GM21367 (cell line): Measurements from ENCODE around the gene ACTMAP.
"Not testable (repeated sequence)": the region's sequence is repeated elsewhere in the genome, so short reads cannot be mapped to it uniquely, and the experiment has no call there.

ENCODE experiments used
- ATAC-seq: cut with Tn5 transposase; IDR thresholded peaks from one replicate; pipeline ENCODE4 v1.9.1; 2021; ENCODE audit not compliant: unreplicated experiment

Gene ACTMAP

DNA sequence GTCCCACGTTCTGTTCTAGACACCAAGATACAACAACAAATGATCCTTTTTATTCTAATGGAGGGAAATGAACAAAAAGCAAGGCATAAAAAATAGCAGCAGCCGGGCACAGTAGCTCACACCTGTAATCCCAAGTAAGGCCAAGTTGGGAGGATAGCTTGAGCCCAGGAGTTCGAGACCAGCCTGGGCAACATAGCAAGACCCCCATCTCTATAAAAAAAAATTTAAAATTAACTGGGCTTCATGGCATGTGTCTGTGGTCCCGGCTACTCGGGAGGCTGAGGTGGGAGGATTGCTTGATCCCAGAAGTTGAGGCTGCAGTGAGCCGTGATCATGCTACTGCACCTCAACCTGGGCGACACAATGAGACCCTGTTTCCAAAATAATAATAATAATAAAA is 26.1 kb upstream of the ACTMAP start:
- ATAC-seq, result no peak

DNA sequence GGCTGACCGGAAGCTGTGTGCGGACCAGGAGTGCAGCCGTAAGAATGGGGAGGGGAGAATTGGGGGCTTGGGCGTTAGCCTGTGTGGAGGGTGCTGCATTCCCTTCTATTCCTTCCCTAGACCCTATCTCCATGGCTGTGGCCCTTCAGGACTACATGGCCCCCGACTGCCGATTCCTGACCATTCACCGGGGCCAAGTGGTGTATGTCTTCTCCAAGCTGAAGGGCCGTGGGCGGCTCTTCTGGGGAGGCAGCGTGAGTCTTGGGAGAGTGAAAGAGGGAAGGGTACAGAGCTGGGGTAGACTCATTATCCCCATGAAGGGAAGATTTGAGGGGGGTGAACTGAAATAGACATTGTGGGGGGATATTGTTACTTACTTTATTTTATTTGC is 25.4 kb upstream of the ACTMAP start:
- no peak for ATAC-seq

DNA sequence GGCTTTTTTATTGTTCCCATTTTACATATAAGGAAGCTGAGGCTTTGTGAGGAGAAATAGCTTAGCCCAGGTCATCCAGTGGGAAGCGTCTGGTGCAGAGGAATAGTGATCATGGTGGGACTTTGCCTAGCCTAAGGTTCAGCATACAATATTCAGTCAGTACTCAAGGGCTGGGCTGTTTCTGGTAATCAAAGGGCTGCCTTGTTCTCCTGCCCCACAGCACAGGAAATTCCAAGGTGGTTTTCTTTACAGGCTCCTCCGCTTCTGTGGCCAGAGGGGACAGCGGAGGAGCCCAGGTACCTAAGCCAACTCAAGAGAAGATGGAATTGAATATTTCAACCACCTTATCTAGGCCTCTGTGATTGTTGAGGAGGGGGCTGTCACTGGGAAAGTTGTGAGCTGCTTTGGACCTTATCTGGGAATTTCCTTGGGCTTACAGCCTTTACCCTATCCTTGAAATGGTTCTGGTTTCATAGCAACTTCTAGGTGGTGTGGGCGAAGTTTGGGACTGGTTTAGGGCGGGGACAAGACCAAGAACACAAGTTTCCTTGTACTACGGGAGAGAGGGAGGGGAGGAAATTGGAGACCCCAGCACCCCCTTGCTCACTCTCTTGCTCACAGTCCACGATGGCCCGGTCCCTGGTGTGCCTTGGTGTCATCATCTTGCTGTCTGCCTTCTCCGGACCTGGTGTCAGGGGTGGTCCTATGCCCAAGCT is 24.8 kb upstream of the ACTMAP start, which contains the start of gene MIA:
TSS of gene MIA (plus strand) at position 606 of the 716 bp plus-strand sequence. CDS start at position 628, 22 bp downstream.
- ATAC-seq, result no peak

DNA sequence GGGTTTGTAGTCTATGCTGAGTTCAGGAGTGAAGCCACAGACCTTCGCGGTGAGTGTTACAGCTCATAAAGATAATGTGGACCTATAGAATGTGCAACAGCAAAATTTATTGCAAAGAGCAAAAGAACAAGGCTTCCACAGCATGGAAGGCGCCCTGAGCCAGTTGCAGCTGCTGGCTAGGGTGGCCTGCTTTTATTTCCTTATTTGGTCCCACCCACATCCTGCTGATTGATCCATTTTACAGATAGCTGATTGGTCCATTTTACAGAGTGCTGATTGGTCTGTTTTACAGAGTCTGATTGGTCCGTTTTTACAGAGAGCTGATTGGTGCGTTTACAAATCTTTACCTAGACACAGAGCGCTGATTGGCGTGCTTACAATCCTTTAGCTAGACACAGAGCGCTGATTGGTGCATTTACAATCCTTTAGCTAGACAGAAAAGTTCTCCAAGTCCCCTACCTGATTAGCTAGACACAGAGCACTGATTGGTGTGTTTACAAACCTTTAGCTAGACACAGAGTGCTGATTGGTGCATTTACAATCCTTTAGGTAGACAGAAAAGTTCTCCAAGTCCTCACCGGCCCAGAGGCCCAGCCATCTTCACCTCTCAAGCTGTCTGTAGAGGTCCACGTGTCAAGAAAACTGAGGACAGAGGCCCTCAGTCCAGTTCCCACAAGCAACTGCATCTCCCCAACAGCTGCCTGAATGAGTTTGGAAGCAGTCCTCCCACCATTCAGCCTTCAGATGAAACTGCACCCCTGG is 21.0 kb upstream of the ACTMAP start:
- ATAC-seq, result not testable (repeated sequence)

DNA sequence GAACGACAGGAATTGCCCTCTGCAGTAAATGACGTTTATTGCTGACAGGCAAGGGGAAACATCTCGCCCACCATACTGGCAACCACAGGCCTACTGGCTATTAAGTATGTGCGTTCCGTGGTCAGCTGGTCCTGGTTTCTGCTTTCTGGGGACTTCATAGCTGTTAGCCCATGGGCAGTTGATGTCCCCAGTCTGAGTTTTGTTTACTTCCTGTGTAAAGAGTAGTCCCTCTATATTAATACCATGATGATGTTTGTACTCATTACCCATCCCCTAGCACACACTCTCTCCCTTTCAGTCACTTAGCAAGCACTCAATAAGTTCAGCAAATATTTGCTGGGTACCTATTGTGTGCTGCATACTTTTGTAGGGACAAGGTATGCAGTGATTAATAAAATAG is 18.6 kb upstream of the ACTMAP start:
- no peak for ATAC-seq

DNA sequence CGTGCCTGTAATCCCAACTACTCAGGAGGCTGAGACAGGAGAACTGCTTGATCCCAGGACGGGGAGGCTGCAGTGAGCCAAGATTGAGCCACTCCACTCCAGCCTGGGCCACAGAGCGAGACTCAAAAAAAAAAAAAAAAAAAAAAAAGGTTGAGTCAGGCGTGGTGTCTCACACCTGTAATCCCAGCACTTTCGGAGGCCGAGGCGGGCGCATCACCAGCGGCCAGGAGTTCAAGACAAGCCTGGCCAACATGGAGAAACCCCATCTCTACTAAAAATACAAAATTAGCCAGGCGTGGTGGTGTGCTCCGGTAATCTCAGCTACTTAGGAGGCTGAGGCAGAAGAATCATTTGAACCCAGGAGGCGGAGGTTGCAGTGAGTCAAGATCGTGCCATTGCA is 16.1 kb upstream of the ACTMAP start:
- ATAC-seq, result not testable (repeated sequence)

DNA sequence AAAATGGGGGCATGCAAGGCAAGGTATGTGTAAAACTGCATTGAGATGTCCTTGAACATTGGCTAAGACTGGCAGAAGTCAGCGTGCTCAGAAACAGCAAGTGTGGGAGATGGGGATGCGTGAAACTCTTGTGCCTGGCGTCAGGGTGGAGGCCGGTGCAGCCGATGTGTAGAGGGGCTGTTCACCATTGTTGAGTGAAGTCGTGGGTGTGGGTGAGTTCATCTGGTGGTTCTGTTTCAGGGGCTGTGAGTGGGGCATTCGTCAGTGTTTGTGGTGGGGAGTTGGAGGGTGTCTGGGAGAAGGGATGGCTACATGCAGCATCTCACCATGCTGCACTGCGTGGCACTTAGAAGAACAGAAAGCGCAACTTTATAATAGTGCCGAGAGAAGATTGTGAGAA is 13.7 kb upstream of the ACTMAP start:
- ATAC-seq, result no peak

DNA sequence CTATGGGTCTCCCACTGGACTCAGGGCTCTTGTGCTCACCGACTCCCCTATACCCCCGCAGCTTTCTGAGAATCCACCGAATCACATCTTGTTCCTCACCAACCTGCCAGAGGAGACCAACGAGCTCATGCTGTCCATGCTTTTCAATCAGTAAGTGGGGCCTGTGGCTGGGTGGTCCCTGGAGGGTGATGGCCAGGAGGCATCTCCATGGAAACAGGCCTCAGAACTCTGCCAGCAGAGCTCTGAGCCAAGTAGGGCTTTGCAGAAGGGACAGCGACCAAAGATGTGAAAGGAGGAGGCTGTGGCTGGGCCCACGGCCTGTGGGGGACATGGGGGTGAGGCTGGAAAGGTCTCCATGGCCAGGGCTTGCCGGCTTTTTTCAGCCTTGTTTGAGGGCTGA is 13.2 kb upstream of the ACTMAP start:
- ATAC-seq, result no peak

DNA sequence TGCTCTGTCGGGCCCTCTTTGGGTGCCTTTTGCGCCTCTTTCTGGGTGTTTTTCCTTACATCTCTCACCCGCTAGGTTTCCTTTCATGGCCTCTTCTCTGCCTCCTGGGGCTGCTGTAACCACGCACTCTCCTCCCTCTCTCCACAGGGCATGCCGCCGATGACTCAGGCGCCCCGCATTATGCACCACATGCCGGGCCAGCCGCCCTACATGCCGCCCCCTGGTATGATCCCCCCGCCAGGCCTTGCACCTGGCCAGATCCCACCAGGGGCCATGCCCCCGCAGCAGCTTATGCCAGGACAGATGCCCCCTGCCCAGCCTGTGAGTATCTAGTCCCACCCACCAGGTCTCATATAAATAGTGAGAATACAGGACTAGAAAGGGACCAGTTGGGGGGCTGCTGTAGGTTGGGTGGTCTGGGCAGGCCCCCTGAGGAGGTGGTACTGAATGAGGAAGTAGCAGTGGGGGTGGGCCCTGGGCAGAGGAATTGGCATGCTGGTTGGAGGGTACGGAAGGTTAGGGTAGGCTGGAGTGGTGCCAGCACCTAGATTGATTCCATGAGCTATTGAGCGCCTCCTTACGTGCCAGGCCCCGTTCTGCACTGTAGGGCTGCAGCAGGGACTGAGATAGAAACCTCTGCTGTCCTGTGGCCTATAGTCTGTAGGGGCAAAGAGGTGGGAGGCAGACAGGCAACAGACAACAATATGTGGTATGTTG is 12.6 kb upstream of the ACTMAP start:
- no peak for ATAC-seq

DNA sequence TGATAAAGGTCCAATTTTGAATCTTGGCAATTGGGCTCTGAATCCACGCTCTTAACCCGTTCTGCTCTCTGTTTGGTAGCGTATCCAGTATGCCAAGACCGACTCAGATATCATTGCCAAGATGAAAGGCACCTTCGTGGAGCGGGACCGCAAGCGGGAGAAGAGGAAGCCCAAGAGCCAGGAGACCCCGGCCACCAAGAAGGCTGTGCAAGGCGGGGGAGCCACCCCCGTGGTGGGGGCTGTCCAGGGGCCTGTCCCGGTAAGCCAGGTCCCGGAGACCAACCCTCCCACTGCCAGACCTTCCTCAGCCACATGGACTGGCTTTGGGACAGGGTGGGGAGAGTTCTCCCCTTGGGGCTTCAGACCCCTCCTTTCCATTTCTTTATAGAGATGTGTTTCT is 9.1 kb upstream of the ACTMAP start:
- no peak for ATAC-seq

DNA sequence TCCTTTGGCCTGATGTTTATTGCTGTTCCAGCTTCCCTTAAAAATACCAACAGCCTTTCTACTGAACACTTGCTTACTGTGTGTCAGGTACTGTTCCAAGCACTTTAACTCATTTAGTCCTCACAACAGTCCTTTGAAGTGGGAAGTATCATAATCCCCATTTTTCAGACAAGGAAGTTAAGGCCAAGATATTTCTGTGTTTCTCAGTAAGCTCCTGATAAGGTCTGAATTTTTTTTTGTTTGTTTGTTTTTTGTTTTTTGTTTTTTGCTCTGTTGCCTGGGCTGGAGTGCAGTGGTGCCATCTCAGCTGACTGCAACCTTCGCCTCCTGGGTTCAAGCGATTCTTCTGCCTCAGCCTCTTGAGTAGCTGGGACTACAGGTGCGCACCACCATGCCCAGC is 8.2 kb upstream of the ACTMAP start:
- ATAC-seq, result no peak

DNA sequence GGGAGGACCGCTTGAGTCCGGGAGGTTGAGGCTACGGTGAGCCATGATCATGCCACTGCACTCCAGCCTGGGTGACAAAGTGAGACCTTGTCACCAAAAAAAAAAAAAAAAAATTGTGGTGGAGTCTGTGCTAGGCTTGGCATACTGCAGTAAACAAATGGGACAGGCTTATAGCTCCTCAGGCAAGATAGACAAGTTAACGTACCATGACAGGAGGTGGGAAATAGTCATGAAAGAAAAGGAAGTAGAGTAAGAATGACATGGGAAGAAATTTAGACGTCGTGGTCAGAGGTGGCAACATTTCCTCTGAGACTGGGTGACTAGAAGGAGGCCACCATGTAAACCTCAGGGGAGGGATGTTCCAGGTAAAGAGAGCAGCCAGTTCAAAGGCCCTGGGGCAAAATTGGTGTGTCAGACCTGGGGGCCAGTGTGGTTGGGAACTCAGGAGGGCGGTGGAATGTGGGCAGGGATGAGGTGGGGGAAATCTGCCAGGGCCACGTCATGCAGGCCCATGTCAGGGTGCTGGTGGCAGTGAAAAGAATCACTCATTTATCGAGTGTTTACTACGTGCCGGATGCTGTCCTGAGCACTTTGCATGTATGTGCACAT is 6.3 kb upstream of the ACTMAP start:
- no peak for ATAC-seq

DNA sequence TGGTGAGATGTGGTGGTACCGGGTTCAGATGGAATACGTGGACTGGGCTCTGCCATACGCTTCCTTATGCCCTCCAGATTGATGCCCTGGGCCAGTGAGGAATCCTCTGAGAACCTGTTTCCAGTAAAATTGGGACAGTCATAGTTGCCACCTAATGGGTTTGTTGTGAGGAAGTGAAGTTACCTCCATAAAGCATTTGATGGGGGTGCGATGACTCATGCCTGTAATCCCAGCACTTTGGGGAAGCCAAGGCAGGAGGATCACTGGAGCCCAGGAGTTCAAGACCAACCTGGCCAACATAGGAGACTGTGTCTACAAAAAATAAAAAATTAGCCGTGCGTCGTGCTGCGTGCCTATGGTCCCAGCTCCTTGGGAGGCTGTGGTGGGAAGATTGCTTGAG is 5.5 kb upstream of the ACTMAP start:
- ATAC-seq, result no peak

DNA sequence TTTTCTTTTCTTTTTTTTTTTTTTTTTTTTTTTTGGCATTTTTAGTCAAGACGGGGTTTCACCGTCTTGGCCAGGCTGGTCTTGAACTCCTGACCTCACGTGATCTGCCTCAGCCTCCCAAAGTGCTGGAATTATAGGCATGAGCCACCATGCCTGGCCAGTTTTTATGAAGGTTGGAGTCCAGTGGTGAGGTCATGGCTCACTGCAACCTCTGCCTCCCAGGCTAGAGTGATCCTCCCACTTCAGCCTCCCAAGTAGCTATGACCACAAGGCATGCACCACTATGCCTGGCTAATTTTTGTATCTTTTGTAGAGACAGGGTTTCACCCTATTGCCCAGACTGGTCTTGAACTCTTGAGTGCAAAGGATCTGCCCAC is 5.0 kb upstream of the ACTMAP start:
- no peak for ATAC-seq

DNA sequence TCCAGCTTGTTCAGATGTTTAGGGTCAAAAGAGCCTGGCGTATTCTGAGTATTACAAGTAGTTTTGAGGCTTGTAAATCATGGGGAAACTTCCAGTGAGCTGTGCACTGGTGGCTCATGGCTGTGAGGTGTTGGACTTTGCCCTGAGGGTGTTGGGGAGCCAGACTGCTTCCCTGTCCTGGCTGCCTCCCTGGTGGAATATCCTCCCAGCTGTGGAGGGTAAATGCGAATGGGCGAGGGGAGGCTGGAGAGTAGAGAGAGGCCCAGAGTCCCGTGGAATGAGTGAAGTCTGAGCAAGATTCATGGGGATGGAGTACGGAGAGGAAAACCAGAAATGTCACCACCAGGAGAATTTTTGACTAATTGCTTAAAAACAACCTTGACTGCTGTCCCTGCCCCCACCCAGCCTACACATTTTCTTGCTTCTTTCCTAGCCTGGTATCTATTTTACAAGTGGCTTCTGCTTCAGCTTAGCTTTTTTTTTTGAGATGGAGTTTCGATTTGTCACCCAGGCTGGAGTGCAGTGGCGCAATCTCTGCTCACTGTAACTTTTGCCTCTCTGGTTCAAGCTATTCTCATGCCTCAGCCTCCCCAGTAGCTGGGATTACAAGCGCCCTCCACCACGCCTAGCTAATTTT is 4.5 kb upstream of the ACTMAP start:
- ATAC-seq, result no peak

DNA sequence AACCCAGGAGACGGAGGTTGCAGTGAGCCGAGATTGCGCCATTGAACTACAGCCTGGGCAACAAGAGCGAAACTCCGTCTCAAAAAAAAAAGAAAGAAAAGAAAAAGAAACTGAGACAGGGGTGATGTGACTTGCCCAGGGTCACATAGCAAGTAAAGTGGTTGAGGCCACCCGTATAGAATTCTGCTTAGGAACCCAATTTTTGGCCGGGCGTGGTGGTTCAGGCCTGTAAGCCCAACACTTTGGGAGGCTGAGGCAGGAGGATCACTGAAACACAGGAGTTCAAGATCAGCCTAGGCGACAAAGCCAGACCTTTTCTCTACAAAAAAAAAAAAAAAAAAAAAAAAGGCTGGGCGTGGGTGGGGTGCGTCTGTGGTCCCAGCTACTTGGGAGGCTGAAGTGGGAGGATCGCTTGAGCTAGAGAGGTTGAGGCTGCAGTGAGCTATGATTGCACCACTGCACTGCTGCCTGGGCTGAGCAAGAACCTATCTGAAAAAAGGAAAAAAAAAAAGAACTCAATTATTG is 2.0 kb upstream of the ACTMAP start:
- ATAC-seq, result no peak

DNA sequence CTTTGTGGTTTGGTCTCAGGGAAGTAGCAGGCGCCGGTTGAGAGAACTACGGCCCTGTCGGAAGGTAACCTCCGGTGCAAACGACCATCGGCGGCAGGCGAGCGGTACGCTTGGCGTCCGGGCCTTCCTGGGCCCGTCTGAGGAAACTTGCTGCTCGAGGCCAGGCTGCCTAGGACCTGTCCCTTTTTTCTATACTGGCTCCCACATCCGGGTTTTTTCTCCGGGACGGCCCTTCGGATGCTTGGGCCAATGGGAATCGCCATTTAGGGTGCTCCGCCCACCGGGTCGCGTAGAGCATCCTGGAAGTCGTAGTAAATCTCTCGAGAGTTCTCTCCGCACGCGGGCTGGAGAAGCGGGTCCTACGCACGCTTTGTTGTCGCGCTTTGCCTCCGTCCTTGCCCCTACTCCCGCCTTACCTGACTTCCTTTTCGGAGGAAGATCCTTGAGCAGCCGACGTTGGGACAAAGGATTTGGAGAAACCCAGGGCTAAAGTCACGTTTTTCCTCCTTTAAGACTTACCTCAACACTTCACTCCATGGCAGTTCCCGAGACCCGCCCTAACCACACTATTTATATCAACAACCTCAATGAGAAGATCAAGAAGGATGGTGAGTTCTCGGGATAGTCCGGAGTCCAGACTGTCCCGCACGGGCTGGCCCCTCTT is 729 bp upstream of the ACTMAP start, which contains the start of gene SNRPA:
TSS of gene SNRPA (plus strand) at position 330 of the 664 bp plus-strand sequence. CDS start at position 536, 206 bp downstream.
- peak; percentile 48 for ATAC-seq

DNA sequence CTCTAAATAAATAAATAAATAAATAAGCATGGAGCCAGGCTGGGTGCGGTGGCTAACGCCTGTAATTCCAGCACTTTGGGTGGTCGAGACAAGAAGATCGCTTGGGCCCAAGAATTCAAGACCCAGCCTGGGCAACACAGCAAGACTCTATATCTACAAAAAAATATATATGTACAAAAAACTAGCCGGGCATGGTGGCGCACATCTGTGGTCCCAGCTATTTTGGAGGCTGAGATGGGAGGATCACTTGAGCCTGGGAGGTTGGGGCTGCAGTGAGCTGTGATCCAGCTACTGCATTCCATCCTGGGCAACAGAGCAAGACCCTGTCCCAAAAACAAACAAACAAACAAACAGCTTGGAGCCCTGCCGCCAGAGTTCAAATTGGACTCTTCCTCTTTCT is 2.7 kb downstream of the ACTMAP start:
- no peak for ATAC-seq

DNA sequence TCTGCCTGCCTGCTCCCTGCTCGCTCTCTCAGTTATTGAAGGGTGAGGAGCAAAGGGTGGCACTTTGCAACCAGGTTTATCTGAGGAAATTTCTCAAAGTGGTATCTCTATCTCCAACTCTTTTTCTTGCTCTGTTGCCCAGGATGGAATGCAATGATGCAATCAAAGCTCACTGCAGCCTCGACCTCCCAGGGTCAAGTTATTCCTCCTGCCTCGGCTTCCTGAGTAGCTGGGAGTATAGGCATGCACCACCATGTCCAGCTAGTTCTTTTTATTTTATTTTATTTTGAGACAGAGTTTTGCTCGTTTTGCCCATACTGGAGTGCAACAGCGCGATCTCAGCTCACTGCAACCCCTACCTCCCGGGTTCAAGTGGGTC is 4.9 kb downstream of the ACTMAP start:
- ATAC-seq, result no peak
